Uterus (tissue), 4 donors: ENCODE results near the gene CD109. TPM values are rescaled to one million over a fixed set of nuclear protein-coding genes. Genes with fewer than 3 reads are reported as not detected.

Source experiments
- DNase-seq, 2 donors: peaks; one replicate each; pipeline ENCODE4 v3.0.0-alpha.2; 2019 to 2020
- H3K27ac ChIP-seq, 2 donors: fragments of 200-600 bp; sonication (generic); 1 replicate in 1 of 2; 2 replicates in 1 of 2; pipeline ENCODE4 v1.5.1; 2016 to 2018
- H3K27me3 ChIP-seq, 2 donors: fragments of 200-600 bp; sonication (generic); one replicate each; pipeline ENCODE4 v1.5.1; 2018 to 2019; ENCODE audit warnings: control low read depth in 1 of 2
- H3K36me3 ChIP-seq, 2 donors: fragments of 200-600 bp; sonication (generic); one replicate each; pipeline ENCODE4 v1.5.1; 2019; ENCODE audit warnings: control low read depth in 1 of 2
- H3K4me1 ChIP-seq, 2 donors: fragments of 200-600 bp; sonication (generic); one replicate each; pipeline ENCODE4 v1.5.1; 2018 to 2019; ENCODE audit warnings: control low read depth in 1 of 2
- H3K4me3 ChIP-seq, 2 donors: fragments of 200-600 bp; sonication (generic); 1 replicate in 1 of 2; 2 replicates in 1 of 2; pipeline ENCODE4 v1.5.1; 2018 to 2019; ENCODE audit warnings: mild to moderate bottlenecking in 1 of 2
- H3K9me3 ChIP-seq, 2 donors: fragments of 200-600 bp; sonication (generic); one replicate each; pipeline ENCODE4 v1.5.1; 2019; ENCODE audit warnings: control low read depth in 1 of 2
- POLR2A ChIP-seq, 2 donors: fragments of 450-650 bp; IDR thresholded peaks; one replicate each; pipeline ENCODE4 v1.6.1; 2016; ENCODE audit warnings: antibody characterized with exemption in 2 of 2, mild to moderate bottlenecking in 1 of 2, moderate library complexity in 1 of 2
- intact Hi-C: fragments of 100-400 bp; cut with DNase I; formaldehyde crosslinking; loops from one replicate; pipeline ENCODE4 v1.15.1; 2023; ENCODE audit warnings: low total_unique reads
- total RNA-seq, 4 donors: library from RNA; depleted of rRNA in 3 of 4; stranded (reverse); fragments of >200 nt in 3 of 4; gene quantifications; one replicate each; pipeline versions ENCODE4 v1.1.0 to v1.2.4, GENCODE V29; 2014 to 2023
- TF ChIP-seq, protein P1 (sequence below), 4 experiments: fragments of 200-600 bp in 2 of 4; fragments of 450-650 bp in 2 of 4; sonication (generic) in 2 of 4; IDR thresholded peaks; one replicate each; pipeline ENCODE4 v1.5.1; 2016 to 2019; ENCODE audit warnings: antibody characterized with exemption in 4 of 4, mild to moderate bottlenecking in 2 of 4, moderate library complexity in 1 of 4
- donor health status: DM: yes; HTN: yes; CAD: no.

Gene CD109
- total RNA-seq, 4 donors from 2014 or later: 26.6 to 59.0 (median 36.8) TPM

- peaks cover 0 to 15% of the 10 kb centered on the region in 2 donors for H3K4me1 ChIP-seq
- H3K36me3 ChIP-seq: no peaks in the 10 kb centered on the region
- no peaks in the 10 kb centered on the region for H3K9me3 ChIP-seq
- TF ChIP-seq, protein P1, sequence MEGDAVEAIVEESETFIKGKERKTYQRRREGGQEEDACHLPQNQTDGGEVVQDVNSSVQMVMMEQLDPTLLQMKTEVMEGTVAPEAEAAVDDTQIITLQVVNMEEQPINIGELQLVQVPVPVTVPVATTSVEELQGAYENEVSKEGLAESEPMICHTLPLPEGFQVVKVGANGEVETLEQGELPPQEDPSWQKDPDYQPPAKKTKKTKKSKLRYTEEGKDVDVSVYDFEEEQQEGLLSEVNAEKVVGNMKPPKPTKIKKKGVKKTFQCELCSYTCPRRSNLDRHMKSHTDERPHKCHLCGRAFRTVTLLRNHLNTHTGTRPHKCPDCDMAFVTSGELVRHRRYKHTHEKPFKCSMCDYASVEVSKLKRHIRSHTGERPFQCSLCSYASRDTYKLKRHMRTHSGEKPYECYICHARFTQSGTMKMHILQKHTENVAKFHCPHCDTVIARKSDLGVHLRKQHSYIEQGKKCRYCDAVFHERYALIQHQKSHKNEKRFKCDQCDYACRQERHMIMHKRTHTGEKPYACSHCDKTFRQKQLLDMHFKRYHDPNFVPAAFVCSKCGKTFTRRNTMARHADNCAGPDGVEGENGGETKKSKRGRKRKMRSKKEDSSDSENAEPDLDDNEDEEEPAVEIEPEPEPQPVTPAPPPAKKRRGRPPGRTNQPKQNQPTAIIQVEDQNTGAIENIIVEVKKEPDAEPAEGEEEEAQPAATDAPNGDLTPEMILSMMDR (IDR thresholded peaks at IDR 0.05): no peak
- TF ChIP-seq POLR2A (IDR thresholded peaks at IDR 0.05): no peak
- intact Hi-C loops: no loop called here
- H3K27ac ChIP-seq: peak overlapping the region; percentile 53 to 81
- no peaks in the 10 kb centered on the region for H3K27me3 ChIP-seq
- no peak for DNase-seq
- H3K4me3 ChIP-seq: no peak overlapping the region
These were observed 101.9 kb downstream of the CD109 start for GRCh38 chr6:73797861-73798260.

DNA sequence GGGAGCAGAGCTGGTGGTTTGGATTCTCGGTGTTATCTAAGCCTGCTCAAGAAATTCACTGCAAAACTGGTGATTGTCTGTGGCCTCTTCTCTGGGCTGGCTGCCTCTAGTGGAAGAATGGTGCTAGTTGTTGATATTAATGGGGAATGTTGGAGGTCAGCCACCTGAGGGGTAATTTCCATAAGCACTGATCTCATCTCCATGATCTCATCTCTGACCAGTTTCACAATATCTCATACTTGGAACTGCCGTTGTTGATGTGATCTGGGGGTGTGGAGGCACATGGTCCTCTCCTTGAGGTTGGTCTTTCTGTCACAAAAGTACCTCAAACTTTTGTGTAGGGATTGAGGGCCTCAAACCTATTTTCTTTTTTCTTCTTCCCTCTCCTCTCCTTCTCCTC, 102.6 kb downstream of the CD109 start:
- TF ChIP-seq, protein P1 (IDR thresholded peaks at IDR 0.05): peak in 2 of 4 experiments; percentile 23 to 60
- TF ChIP-seq POLR2A (IDR thresholded peaks at IDR 0.05): no peak
- Histone ChIP-seq H3K4me3 (no peak overlapping the region), H3K27ac (peak overlapping the region; percentile 53 to 81), H3K9me3 (no peaks in the 10 kb centered on the region), H3K27me3 (no peaks in the 10 kb centered on the region), H3K36me3 (no peaks in the 10 kb centered on the region), H3K4me1 (peaks cover 0 to 15% of the 10 kb centered on the region in 2 donors)
- peak; percentile 43 to 83 for DNase-seq
- intact Hi-C loops: no loop called here

DNA sequence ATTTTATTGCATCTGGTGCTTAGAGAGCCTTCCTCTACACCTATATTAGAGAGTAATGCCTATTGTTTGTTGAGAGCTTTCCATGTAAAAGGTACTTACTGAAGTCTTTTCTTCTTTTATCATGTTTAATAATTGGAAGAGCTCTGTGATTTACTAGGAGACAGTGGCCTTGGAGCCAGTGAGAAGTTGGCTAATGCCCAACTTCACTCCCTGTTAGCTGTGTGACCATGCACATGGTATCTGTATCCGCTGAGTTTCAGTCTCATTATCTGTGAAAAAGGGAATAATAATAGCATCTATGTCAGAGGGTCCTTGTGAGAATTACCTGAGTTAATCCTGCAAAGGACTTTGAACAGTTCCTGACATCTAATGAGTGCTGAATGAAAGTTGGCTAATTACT, 105.0 kb downstream of the CD109 start:
- DNase-seq: peak in 1 of 2 donors; percentile 29
- intact Hi-C loops: no loop called here
- no peaks in the 10 kb centered on the region for H3K27me3 ChIP-seq
- H3K4me3 ChIP-seq: no peak overlapping the region
- no peak for TF ChIP-seq POLR2A (IDR thresholded peaks at IDR 0.05)
- H3K9me3 ChIP-seq: no peaks in the 10 kb centered on the region
- H3K4me1 ChIP-seq: peaks cover 0 to 15% of the 10 kb centered on the region in 2 donors
- no peaks in the 10 kb centered on the region for H3K36me3 ChIP-seq
- peak overlapping the region in 1 of 2 donors; percentile 64 for H3K27ac ChIP-seq

- no peaks in the 10 kb centered on the region for H3K27me3 ChIP-seq
- no peak for TF ChIP-seq POLR2A (IDR thresholded peaks at IDR 0.05)
- TF ChIP-seq, protein P1 (IDR thresholded peaks at IDR 0.05): no peak
- no peak overlapping the region for H3K4me3 ChIP-seq
- H3K36me3 ChIP-seq: no peaks in the 10 kb centered on the region
- peak overlapping the region in 1 of 2 donors; percentile 64 for H3K27ac ChIP-seq
- no peak for DNase-seq
- no peaks in the 10 kb centered on the region for H3K9me3 ChIP-seq
- peaks cover 0 to 15% of the 10 kb centered on the region in 2 donors for H3K4me1 ChIP-seq
- intact Hi-C loops: no loop called here
These were observed 105.8 kb downstream of the CD109 start for GRCh38 chr6:73801652-73802268.

DNA sequence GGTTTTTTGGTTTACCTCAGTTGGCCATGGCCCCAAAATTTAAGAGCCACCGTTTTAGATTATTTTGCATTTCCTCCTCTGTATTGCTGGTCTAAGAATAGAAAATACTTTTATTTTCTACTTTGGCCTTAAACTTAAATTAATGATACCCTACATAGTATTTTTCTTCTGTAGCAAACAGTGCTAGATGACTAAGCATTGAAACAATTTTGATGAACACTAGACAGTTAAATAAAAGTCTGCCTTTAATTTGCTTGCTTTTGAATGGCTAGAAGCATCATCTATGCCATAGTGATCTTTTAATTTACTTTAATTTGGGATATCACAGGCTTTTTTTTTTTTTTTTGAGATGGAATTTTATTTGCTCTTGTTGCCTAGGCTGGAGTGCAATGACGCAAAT, 106.4 kb downstream of the CD109 start:
- no peak for DNase-seq
- H3K4me1 ChIP-seq: peaks cover 0 to 15% of the 10 kb centered on the region in 2 donors
- intact Hi-C loops: no loop called here
- TF ChIP-seq, protein P1 (IDR thresholded peaks at IDR 0.05): no peak
- no peaks in the 10 kb centered on the region for H3K27me3 ChIP-seq
- no peaks in the 10 kb centered on the region for H3K36me3 ChIP-seq
- H3K4me3 ChIP-seq: no peak overlapping the region
- H3K9me3 ChIP-seq: no peaks in the 10 kb centered on the region
- H3K27ac ChIP-seq: peak overlapping the region in 1 of 2 donors; percentile 64
